Measurements from ENCODE around the gene USP34.

USP34 gene

GRCh38 chr2:61244694-61245093 is 226.2 kb downstream of the USP34 start:
- no peak for TF ChIP-seq RAD21 (IDR thresholded peaks at IDR 0.05; ENCODE audit: low read depth)
- TF ChIP-seq TCF12 (IDR thresholded peaks at IDR 0.05; ENCODE audit: low read depth): no peak
- no peak for TF ChIP-seq REST (IDR thresholded peaks at IDR 0.05; ENCODE audit: low read depth)
- no peak for TF ChIP-seq EP300 (IDR thresholded peaks at IDR 0.05; ENCODE audit: borderline replicate concordance)
- TF ChIP-seq EGR1 (IDR thresholded peaks at IDR 0.05): no peak
- no peak for TF ChIP-seq TAF1 (IDR thresholded peaks at IDR 0.05; ENCODE audit: low read depth)
- TF ChIP-seq CEBPB (IDR thresholded peaks at IDR 0.05): no peak
- no peak for TF ChIP-seq CREB1 (IDR thresholded peaks at IDR 0.05; ENCODE audit: low read depth)
- no peak for TF ChIP-seq NFIC (IDR thresholded peaks at IDR 0.05)
- TF ChIP-seq USF1 (IDR thresholded peaks at IDR 0.05): no peak
- TF ChIP-seq MAX (IDR thresholded peaks at IDR 0.05): no peak

- TF ChIP-seq EGR1 (IDR thresholded peaks at IDR 0.05) (no peak), TCF12 (IDR thresholded peaks at IDR 0.05; ENCODE audit: low read depth) (no peak), CREB1 (IDR thresholded peaks at IDR 0.05; ENCODE audit: low read depth) (no peak), TAF1 (IDR thresholded peaks at IDR 0.05; ENCODE audit: low read depth) (no peak), YY1 (IDR thresholded peaks at IDR 0.05; ENCODE audit: low read depth) (no peak), ZBTB7A (IDR thresholded peaks at IDR 0.05; ENCODE audit: low read depth) (no peak), CEBPB (IDR thresholded peaks at IDR 0.05) (no peak), EP300 (IDR thresholded peaks at IDR 0.05; ENCODE audit: borderline replicate concordance) (no peak), REST (IDR thresholded peaks at IDR 0.05; ENCODE audit: low read depth) (no peak), MAX (IDR thresholded peaks at IDR 0.05) (no peak), USF1 (IDR thresholded peaks at IDR 0.05) (no peak), FOXM1 (IDR thresholded peaks at IDR 0.05; ENCODE audit: borderline replicate concordance, low read depth) (no peak), RAD21 (IDR thresholded peaks at IDR 0.05; ENCODE audit: low read depth) (no peak), TEAD4 (IDR thresholded peaks at IDR 0.05) (no peak), NFIC (IDR thresholded peaks at IDR 0.05) (no peak)
These were observed 229.6 kb downstream of the USP34 start for GRCh38 chr2:61241266-61241665.

- no peak for TF ChIP-seq TAF1 (IDR thresholded peaks at IDR 0.05; ENCODE audit: low read depth)
- TF ChIP-seq CEBPB (IDR thresholded peaks at IDR 0.05): no peak
- no peak for TF ChIP-seq REST (IDR thresholded peaks at IDR 0.05; ENCODE audit: low read depth)
- no peak for TF ChIP-seq CREB1 (IDR thresholded peaks at IDR 0.05; ENCODE audit: low read depth)
- no peak for TF ChIP-seq NFIC (IDR thresholded peaks at IDR 0.05)
- no peak for TF ChIP-seq TEAD4 (IDR thresholded peaks at IDR 0.05)
- TF ChIP-seq EP300 (IDR thresholded peaks at IDR 0.05; ENCODE audit: borderline replicate concordance): no peak
- no peak for TF ChIP-seq YY1 (IDR thresholded peaks at IDR 0.05; ENCODE audit: low read depth)
- no peak for TF ChIP-seq EGR1 (IDR thresholded peaks at IDR 0.05)
- TF ChIP-seq TCF12 (IDR thresholded peaks at IDR 0.05; ENCODE audit: low read depth): no peak
- no peak for TF ChIP-seq RAD21 (IDR thresholded peaks at IDR 0.05; ENCODE audit: low read depth)
- no peak for TF ChIP-seq ZBTB7A (IDR thresholded peaks at IDR 0.05; ENCODE audit: low read depth)
- no peak for TF ChIP-seq USF1 (IDR thresholded peaks at IDR 0.05)
- TF ChIP-seq FOXM1 (IDR thresholded peaks at IDR 0.05; ENCODE audit: borderline replicate concordance, low read depth): no peak
- TF ChIP-seq MAX (IDR thresholded peaks at IDR 0.05): no peak
These were observed 232.5 kb downstream of the USP34 start for GRCh38 chr2:61238219-61239012.

All from Ishikawa (cell line).